ENCODE measurements around the gene MAP3K7CL. TPM values are rescaled to one million over a fixed set of nuclear protein-coding genes. Genes with fewer than 3 reads are reported as not detected.

Gene MAP3K7CL
- total RNA-seq, 1 donor from 2014 or later: 1.2 TPM

DNA sequence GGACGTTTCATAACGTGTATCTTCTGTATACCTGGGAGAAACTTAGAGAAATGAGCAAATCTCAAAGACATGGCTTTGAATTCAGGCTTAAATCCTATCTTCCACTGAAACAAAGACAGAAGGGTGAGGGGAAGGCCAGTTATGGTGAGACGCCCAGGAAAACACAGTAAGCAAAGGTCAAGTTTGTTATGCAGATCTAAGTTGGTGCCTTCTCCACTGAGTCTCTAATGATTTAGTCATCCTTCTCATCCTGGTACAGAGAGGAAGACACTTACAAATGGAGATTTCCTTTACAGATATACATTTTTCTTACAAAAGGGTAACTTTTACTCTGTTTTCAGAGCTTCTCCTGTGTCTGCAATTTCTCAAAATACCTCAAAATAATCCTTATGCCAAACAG lies 64.4 kb downstream of the MAP3K7CL start:
- Mint-ChIP-seq H3K4me1 (ENCODE audit: low read depth, unreplicated experiment) (no peaks in the 10 kb centered on the region), H3K4me3 (ENCODE audit: unreplicated experiment) (no peak overlapping the region), H3K9me3 (ENCODE audit: unreplicated experiment) (no peaks in the 10 kb centered on the region), H3K27ac (ENCODE audit: unreplicated experiment) (no peak overlapping the region), H3K36me3 (ENCODE audit: unreplicated experiment) (peaks cover 4% of the 10 kb centered on the region), H3K27me3 (ENCODE audit: unreplicated experiment) (no peaks in the 10 kb centered on the region)
- no peak for TF ChIP-seq CTCF (IDR thresholded peaks at IDR 0.05; ENCODE audit: partially characterized antibody, unreplicated experiment)
- no peak for DNase-seq

DNA sequence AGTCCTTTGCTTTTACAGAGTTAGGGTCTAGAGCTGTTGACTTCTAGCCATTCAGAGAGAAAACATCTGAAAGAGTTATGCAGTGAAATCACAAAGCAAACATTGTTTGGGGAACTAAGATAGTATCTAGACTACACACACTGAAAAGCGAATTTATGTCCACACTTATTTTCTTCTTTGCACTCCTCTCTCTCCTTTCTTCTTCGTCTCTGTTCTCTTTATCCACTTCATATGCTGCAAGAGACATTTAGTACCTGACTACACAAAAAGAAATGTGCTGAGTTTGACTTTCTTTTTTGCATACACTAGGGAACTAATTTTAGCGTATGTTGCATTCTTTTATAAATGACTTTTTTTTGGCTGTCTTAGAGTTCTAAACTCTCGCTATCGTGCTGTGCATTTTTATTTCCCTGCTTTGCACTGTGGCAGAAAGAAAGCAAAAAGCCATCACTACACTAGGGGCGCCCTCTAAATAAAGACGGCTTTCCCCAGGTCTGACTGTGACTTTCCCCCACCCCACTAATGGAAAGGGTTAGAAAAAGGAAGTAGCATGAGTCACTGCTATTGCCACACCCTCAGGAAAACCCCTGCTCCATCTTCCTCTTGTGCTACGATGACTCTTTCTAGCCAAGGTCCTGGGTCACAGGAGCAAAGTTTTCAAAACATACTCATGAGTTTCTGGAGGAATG lies 65.7 kb downstream of the MAP3K7CL start:
- Mint-ChIP-seq H3K27ac (ENCODE audit: unreplicated experiment) (no peak overlapping the region), H3K4me3 (ENCODE audit: unreplicated experiment) (no peak overlapping the region)
- DNase-seq: no peak

DNA sequence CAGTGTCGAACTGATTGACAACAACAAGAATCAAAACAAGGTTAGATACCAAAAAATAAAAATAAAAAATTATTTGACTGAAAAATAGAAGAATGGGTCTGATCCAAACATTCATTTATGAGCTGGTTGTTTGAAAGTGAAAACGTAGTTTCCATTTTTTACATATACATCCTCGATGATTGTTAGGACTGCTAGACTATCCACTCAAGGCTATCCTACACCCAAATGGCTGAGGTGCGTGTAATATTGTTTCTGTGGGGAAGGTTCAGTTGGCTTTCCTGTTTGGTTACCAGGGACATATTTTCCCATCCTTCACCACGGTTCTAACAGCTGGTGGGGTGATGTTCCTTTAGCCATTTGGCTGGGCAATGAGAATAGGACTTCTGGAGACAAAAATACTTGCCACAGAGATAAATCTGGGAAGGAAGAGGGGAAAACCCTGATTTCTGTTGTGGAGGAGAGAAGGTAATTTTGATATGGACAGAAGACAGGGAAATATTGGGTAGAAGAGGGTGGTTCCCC lies 66.3 kb downstream of the MAP3K7CL start:
- Mint-ChIP-seq H3K27me3 (ENCODE audit: unreplicated experiment) (no peaks in the 10 kb centered on the region), H3K27ac (ENCODE audit: unreplicated experiment) (no peak overlapping the region), H3K36me3 (ENCODE audit: unreplicated experiment) (peaks cover 4% of the 10 kb centered on the region), H3K4me1 (ENCODE audit: low read depth, unreplicated experiment) (no peaks in the 10 kb centered on the region), H3K9me3 (ENCODE audit: unreplicated experiment) (no peaks in the 10 kb centered on the region), H3K4me3 (ENCODE audit: unreplicated experiment) (no peak overlapping the region)
- no peak for TF ChIP-seq CTCF (IDR thresholded peaks at IDR 0.05; ENCODE audit: partially characterized antibody, unreplicated experiment)
- DNase-seq: no peak

More for the DNA sequence above, 65.7 kb downstream of the MAP3K7CL start:
- no peaks in the 10 kb centered on the region for H3K9me3 Mint-ChIP-seq (ENCODE audit: unreplicated experiment)
- no peak for TF ChIP-seq CTCF (IDR thresholded peaks at IDR 0.05; ENCODE audit: partially characterized antibody, unreplicated experiment)
- no peaks in the 10 kb centered on the region for H3K4me1 Mint-ChIP-seq (ENCODE audit: low read depth, unreplicated experiment)
- peaks cover 4% of the 10 kb centered on the region for H3K36me3 Mint-ChIP-seq (ENCODE audit: unreplicated experiment)
- H3K27me3 Mint-ChIP-seq (ENCODE audit: unreplicated experiment): no peaks in the 10 kb centered on the region

- no peak for TF ChIP-seq CTCF (IDR thresholded peaks at IDR 0.05; ENCODE audit: partially characterized antibody, unreplicated experiment)
- H3K27me3 Mint-ChIP-seq (ENCODE audit: unreplicated experiment): no peaks in the 10 kb centered on the region
Observed at GRCh38 chr21:29201186-29201585, 70.7 kb downstream of the MAP3K7CL start.

DNA sequence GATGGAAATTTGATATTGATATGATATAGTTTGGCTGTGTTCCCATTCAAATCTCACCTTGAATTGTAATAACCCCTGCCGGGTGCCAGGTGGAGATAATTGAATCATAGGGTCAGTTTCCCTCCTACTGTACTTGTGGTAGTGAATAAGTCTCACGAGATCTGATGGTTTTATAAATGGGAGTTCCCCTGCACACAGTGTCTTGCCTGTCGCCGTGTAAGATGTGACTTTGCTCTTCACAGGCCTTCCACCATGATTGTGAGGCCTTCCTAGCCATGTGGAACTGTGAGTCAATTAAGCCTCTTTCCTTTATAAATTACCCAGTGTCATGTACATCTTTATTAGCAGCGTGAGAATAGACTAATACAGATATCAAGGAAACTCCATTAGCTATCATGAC lies 74.6 kb downstream of the MAP3K7CL start:
- H3K27ac Mint-ChIP-seq (ENCODE audit: unreplicated experiment): no peak overlapping the region
- no peak for DNase-seq
- H3K9me3 Mint-ChIP-seq (ENCODE audit: unreplicated experiment): peaks cover 2% of the 10 kb centered on the region
- H3K4me1 Mint-ChIP-seq (ENCODE audit: low read depth, unreplicated experiment): no peaks in the 10 kb centered on the region
- no peaks in the 10 kb centered on the region for H3K27me3 Mint-ChIP-seq (ENCODE audit: unreplicated experiment)
- no peak for TF ChIP-seq CTCF (IDR thresholded peaks at IDR 0.05; ENCODE audit: partially characterized antibody, unreplicated experiment)
- H3K36me3 Mint-ChIP-seq (ENCODE audit: unreplicated experiment): no peaks in the 10 kb centered on the region
- H3K4me3 Mint-ChIP-seq (ENCODE audit: unreplicated experiment): no peak overlapping the region

More at GRCh38 chr21:29201186-29201585, 70.7 kb downstream of the MAP3K7CL start:
- H3K4me3 Mint-ChIP-seq (ENCODE audit: unreplicated experiment): no peak overlapping the region
- no peak overlapping the region for H3K27ac Mint-ChIP-seq (ENCODE audit: unreplicated experiment)
- H3K4me1 Mint-ChIP-seq (ENCODE audit: low read depth, unreplicated experiment): no peaks in the 10 kb centered on the region
- DNase-seq: no peak
- no peaks in the 10 kb centered on the region for H3K9me3 Mint-ChIP-seq (ENCODE audit: unreplicated experiment)
- H3K36me3 Mint-ChIP-seq (ENCODE audit: unreplicated experiment): peaks cover 4% of the 10 kb centered on the region
